Coronary artery (tissue), 2 donors: Measurements from ENCODE around the gene KCNJ13.

ENCODE experiments used
- DNase-seq: peaks from one replicate; pipeline ENCODE4 v3.0.0-alpha.2; 2017; ENCODE audit warnings: low spot score
- H3K27ac ChIP-seq, 2 donors: fragments of 200-600 bp; sonication (generic); one replicate each; pipeline ENCODE4 v1.5.1; 2016 to 2019
- H3K4me3 ChIP-seq: fragments of 200-600 bp; sonication (generic); 2 replicates; pipeline ENCODE4 v1.5.1; 2016; ENCODE audit warnings: mild to moderate bottlenecking, moderate library complexity
- TF ChIP-seq, protein P1 (sequence below): fragments of 200-600 bp; sonication (generic); IDR thresholded peaks from one replicate; pipeline ENCODE4 v1.5.1; 2019; ENCODE audit warnings: antibody characterized with exemption

The KCNJ13 gene

GRCh38 chr2:232800166-232800565, 23.8 kb upstream of the KCNJ13 start:
- Histone ChIP-seq H3K27ac (no peak overlapping the region), H3K4me3 (no peak overlapping the region)
- TF ChIP-seq, protein P1, sequence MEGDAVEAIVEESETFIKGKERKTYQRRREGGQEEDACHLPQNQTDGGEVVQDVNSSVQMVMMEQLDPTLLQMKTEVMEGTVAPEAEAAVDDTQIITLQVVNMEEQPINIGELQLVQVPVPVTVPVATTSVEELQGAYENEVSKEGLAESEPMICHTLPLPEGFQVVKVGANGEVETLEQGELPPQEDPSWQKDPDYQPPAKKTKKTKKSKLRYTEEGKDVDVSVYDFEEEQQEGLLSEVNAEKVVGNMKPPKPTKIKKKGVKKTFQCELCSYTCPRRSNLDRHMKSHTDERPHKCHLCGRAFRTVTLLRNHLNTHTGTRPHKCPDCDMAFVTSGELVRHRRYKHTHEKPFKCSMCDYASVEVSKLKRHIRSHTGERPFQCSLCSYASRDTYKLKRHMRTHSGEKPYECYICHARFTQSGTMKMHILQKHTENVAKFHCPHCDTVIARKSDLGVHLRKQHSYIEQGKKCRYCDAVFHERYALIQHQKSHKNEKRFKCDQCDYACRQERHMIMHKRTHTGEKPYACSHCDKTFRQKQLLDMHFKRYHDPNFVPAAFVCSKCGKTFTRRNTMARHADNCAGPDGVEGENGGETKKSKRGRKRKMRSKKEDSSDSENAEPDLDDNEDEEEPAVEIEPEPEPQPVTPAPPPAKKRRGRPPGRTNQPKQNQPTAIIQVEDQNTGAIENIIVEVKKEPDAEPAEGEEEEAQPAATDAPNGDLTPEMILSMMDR = no peak
- no peak for DNase-seq

DNA sequence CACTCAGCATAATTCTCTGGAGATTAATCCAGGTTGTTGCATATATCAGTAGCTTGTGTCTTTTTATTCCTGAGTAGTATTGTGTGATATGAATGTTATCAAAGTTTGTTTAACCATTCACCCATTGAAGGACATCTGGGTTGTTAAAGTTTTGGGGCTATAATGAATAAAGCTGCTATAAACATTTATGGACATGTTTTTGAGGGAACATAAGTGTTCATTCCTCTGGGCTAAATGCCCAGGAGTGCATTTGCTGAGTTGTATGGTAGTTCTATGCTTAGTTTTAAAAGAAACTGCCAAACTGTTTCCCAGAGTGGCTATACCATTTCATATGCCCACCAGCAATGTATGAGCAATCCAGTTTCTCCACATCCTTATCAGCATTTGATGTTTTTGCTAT, 21.8 kb upstream of the KCNJ13 start:
- Histone ChIP-seq H3K27ac (no peak overlapping the region), H3K4me3 (no peak overlapping the region)
- TF ChIP-seq, protein P1 = no peak
- no peak for DNase-seq

GRCh38 chr2:232795920-232796319, 19.6 kb upstream of the KCNJ13 start:
- Histone ChIP-seq H3K27ac (no peak overlapping the region), H3K4me3 (no peak overlapping the region)
- TF ChIP-seq, protein P1 = no peak
- DNase-seq = no peak

DNA sequence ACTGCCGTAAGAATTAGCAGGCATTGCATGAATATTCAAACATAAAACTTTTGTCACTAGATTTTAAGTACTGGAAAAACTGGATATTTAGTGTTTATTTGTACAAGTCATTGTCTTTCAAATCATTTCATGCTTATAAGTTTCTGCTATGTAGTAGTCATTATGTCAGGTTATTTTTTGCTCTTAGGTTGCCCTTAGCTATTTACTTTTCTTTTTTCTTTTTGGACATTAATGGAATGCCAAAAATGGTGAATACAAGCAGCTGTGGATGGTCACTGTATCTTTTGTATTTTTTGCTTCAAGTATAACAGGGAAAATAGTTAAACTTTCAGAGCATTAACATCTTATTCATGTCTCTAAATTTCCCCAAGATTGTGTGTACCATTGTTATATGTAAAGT, 18.6 kb upstream of the KCNJ13 start:
- no peak overlapping the region for H3K4me3 ChIP-seq
- DNase-seq = no peak
- TF ChIP-seq, protein P1 = no peak
- H3K27ac ChIP-seq = no peak overlapping the region

DNA sequence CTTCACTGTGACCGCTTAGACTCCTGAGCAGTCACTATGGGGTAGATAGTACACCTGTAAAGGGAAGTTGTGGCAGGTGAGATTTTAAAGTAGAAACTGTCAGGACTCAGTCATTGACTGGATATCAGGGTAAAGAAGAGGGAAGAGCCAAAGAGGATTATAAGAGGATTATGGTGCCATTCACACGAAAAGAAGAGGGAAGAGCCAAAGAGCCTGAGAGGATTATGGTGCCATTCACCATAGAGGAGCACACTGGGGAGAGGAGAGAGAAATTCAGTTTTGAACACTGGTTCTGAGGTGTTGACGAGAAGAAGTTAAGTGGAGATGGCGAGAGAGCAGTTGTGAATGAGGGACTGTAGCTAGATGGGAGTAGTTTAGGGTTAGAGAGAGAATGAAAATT, 16.9 kb upstream of the KCNJ13 start:
- TF ChIP-seq, protein P1 = no peak

DNA sequence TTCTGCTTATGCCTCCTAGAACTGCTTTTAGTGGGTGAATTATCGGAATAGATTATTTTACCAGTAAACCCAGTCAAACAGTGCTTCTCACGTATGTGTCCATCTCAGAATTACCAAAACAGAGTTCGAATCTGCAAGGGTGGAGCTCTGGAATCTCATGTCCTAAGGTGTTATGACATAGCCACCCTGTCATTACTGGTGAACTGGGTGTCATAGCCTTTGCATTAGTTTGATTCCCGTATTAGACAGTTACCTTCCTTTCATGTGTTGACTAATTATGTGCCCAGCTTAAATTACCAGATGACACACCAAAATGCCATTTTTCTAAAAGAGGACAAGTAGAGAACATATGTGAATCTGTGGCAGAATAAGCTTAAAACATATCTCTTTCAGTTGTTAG, 15.2 kb upstream of the KCNJ13 start:
- TF ChIP-seq, protein P1 = no peak
- no peak overlapping the region for H3K27ac ChIP-seq
- no peak for DNase-seq
- no peak overlapping the region for H3K4me3 ChIP-seq

More for the DNA sequence above, 16.9 kb upstream of the KCNJ13 start:
- DNase-seq = no peak
- H3K4me3 ChIP-seq = no peak overlapping the region
- H3K27ac ChIP-seq = no peak overlapping the region

DNA sequence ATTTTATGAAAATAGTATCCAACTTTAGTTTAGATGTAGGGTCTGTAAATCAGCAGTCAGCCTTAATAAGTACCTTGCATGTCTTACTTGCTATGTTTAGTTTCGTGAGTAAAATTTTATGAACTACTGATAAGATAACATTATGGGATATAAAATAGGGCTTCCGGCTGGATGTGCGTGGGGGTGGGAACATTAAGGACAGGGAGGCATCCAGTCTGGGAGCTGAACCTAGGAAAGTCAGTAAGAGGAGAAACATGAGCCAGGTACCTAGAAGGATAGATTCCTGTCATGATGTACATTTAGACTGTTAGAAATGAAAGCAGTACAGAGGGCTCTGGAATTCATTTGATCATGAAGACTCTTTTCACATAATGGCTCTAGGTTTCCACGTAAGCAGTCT, 12.7 kb upstream of the KCNJ13 start:
- H3K27ac ChIP-seq = no peak overlapping the region
- H3K4me3 ChIP-seq = no peak overlapping the region
- TF ChIP-seq, protein P1 = no peak
- DNase-seq = no peak
